Osteoblast (primary cell): ENCODE results near the gene NFYA. TPM values are rescaled to one million over a fixed set of nuclear protein-coding genes. Genes with fewer than 3 reads are reported as not detected.

Experiments
- DNase-seq: peaks from one replicate; pipeline ENCODE4 v3.0.0; 2011; ENCODE audit warnings: low spot score, mixed read lengths; ENCODE audit not compliant: insufficient read length; ENCODE audit errors: missing footprints
- H2AFZ ChIP-seq: 2 replicates; pipeline ENCODE4 v1.6.0; 2011; ENCODE audit warnings: mild to moderate bottlenecking, low read length
- H3K27ac ChIP-seq: 2 replicates; pipeline ENCODE4 v1.5.1; 2011; ENCODE audit warnings: mild to moderate bottlenecking, low read depth, low read length, moderate library complexity
- H3K27me3 ChIP-seq: 2 replicates; pipeline ENCODE4 v1.6.0; 2012; ENCODE audit warnings: mild to moderate bottlenecking, control low read depth, inconsistent platforms, low read length, moderate library complexity; ENCODE audit not compliant: insufficient read depth
- H3K36me3 ChIP-seq: 2 replicates; pipeline ENCODE4 v1.5.1; 2011; ENCODE audit warnings: mild to moderate bottlenecking, low read length, control low read depth, moderate library complexity; ENCODE audit not compliant: insufficient read depth
- H3K4me1 ChIP-seq: 2 replicates; pipeline ENCODE4 v1.5.1; 2011; ENCODE audit warnings: mild to moderate bottlenecking, low read length, control low read depth, moderate library complexity; ENCODE audit not compliant: insufficient read depth
- H3K4me2 ChIP-seq: 2 replicates; pipeline ENCODE4 v1.6.0; 2011; ENCODE audit warnings: mild to moderate bottlenecking, low read length; ENCODE audit not compliant: insufficient read depth
- H3K4me3 ChIP-seq: fragments of 200-600 bp; sonication (generic); 3 replicates; pipeline ENCODE4 v1.5.1; 2012; ENCODE audit warnings: mild to moderate bottlenecking, low read length, inconsistent platforms; ENCODE audit not compliant: insufficient read depth
- H3K79me2 ChIP-seq: 2 replicates; pipeline ENCODE4 v1.6.0; 2012; ENCODE audit warnings: mild to moderate bottlenecking, low read length, control low read depth, inconsistent platforms; ENCODE audit not compliant: insufficient read depth
- H3K9me3 ChIP-seq: 2 replicates; pipeline ENCODE4 v1.5.1; 2011; ENCODE audit warnings: low read depth, low read length, control low read depth
- H4K20me1 ChIP-seq: 2 replicates; pipeline ENCODE4 v1.6.0; 2012; ENCODE audit warnings: mild to moderate bottlenecking, low read length, control low read depth; ENCODE audit not compliant: insufficient read depth
- total RNA-seq: library from RNA; depleted of rRNA; stranded (reverse); fragments of >200 nt; gene quantifications from 2 replicates; pipeline ENCODE4 v1.2.3, GENCODE V29; 2012
- TF ChIP-seq, protein P1 (sequence below): IDR thresholded peaks from 2 replicates; pipeline ENCODE4 v1.5.1; 2011; ENCODE audit warnings: mild to moderate bottlenecking, low read depth, low read length, moderate library complexity; ENCODE audit errors: extremely low read depth

Gene NFYA
- total RNA-seq, 1 donor: 8.0 TPM

DNA sequence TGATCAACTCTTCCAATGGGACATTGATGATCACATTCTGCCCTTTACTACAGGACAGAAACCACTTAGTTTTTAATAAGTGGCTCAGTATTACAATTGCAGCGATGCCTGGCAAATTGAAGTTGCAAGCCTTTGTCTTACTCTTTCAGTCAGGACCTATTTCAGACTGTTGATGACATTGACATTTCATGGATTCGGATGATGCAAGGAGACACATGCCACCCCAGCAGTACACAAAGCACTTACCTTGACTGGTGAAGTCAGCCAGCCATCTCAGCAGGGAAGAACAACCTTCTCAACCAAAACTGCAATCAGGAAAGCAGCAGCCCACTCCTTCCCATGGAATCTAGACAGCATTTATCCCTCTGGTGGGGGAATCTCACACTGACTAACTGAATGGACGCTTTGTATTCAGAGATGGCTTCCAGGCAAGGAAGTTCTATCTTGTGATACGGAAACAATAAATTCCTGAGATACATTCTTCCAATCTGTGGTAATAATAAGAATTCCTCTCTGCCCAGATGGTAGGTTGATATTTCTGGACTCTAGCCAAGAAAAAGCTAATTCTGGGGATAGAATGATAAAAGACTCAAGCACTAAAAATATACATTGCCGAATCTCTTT is 24.8 kb downstream of the NFYA start:
- H3K27ac ChIP-seq: peak overlapping the region; percentile 57
- TF ChIP-seq, protein P1, sequence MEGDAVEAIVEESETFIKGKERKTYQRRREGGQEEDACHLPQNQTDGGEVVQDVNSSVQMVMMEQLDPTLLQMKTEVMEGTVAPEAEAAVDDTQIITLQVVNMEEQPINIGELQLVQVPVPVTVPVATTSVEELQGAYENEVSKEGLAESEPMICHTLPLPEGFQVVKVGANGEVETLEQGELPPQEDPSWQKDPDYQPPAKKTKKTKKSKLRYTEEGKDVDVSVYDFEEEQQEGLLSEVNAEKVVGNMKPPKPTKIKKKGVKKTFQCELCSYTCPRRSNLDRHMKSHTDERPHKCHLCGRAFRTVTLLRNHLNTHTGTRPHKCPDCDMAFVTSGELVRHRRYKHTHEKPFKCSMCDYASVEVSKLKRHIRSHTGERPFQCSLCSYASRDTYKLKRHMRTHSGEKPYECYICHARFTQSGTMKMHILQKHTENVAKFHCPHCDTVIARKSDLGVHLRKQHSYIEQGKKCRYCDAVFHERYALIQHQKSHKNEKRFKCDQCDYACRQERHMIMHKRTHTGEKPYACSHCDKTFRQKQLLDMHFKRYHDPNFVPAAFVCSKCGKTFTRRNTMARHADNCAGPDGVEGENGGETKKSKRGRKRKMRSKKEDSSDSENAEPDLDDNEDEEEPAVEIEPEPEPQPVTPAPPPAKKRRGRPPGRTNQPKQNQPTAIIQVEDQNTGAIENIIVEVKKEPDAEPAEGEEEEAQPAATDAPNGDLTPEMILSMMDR: no peak
- H2AFZ ChIP-seq: no peak overlapping the region
- H3K79me2 ChIP-seq: no peaks in the 10 kb centered on the region
- peak overlapping the region; percentile 16 for H3K4me2 ChIP-seq
- DNase-seq: no peak
- H3K9me3 ChIP-seq: no peaks in the 10 kb centered on the region
- peaks cover 57% of the 10 kb centered on the region for H3K36me3 ChIP-seq
- H3K27me3 ChIP-seq: no peaks in the 10 kb centered on the region
- peaks cover 17% of the 10 kb centered on the region for H3K4me1 ChIP-seq
- H4K20me1 ChIP-seq: no peaks in the 10 kb centered on the region
- H3K4me3 ChIP-seq: no peak overlapping the region

DNA sequence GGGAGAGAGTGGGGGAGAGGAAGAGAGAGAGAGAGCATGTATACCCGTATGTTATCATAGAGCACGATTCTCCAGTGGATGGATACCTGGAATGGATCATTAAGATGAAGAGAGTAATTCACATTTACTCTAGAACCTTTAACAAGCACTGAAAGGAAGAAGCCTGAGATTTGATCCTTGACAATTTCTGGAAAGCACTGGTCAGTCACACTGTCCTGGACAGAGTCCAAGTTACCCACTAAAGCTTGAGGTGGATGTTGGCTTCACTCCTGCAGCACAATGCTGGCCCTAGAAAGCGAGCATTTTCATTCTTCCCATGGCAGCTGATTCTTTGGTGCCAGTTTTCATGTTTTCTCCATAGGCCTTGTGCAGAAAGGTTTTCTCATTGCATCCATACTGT is 25.6 kb downstream of the NFYA start:
- no peaks in the 10 kb centered on the region for H3K9me3 ChIP-seq
- H3K27ac ChIP-seq: peak overlapping the region; percentile 57
- DNase-seq: no peak
- H3K4me2 ChIP-seq: peak overlapping the region; percentile 16
- no peaks in the 10 kb centered on the region for H3K27me3 ChIP-seq
- H3K4me3 ChIP-seq: no peak overlapping the region
- no peaks in the 10 kb centered on the region for H4K20me1 ChIP-seq
- H2AFZ ChIP-seq: no peak overlapping the region
- peaks cover 50% of the 10 kb centered on the region for H3K36me3 ChIP-seq
- peaks cover 17% of the 10 kb centered on the region for H3K4me1 ChIP-seq
- TF ChIP-seq, protein P1: no peak
- H3K79me2 ChIP-seq: no peaks in the 10 kb centered on the region

DNA sequence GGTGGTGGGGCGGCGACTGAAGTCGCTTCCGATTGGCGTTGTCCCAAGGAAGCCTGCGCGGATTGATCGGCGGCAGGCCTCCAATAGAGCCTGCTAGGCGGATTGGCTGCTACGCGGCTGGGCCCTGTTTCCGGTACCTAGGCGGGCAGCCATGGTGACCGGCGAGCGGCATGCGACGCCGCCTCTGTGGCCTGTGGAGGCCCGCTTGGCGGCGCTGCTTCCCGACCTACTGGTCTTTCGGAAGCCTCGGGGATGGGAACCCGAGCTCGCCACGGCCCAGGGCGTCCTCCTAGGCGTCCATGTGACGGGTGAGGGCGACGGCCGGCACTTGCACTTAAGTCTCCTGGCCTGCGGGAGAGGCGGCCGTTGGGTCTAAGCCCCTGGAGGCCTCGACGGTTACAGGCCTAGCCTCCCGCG is 28.1 kb downstream of the NFYA start:
- DNase-seq: no peak
- Histone ChIP-seq H3K27me3 (no peaks in the 10 kb centered on the region), H2AFZ (no peak overlapping the region), H3K4me1 (peaks cover 17% of the 10 kb centered on the region), H4K20me1 (no peaks in the 10 kb centered on the region), H3K4me3 (no peak overlapping the region), H3K36me3 (peaks cover 27% of the 10 kb centered on the region), H3K4me2 (no peak overlapping the region), H3K9me3 (no peaks in the 10 kb centered on the region), H3K79me2 (no peaks in the 10 kb centered on the region), H3K27ac (no peak overlapping the region)
- TF ChIP-seq, protein P1: no peak

DNA sequence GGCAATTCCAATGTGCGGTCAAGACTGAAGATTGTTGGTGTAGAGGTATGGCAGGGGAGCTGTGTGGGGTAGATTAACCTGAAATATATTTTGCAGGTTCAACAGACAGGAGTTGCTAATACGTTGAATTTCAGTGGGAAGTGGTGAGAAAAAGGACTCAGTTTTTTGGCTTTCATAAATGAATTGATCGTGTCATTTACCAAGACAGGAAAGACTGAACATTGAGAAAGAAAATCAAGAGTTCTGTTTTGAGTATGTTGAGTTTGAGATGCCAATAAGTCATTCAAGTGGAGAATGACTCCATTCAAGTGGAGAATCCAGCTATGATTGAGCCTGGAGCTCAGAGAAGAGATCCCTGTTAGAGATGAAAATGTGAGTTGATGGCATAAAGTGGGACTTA is 31.1 kb downstream of the NFYA start:
- Histone ChIP-seq H3K36me3 (peaks cover 2% of the 10 kb centered on the region), H3K9me3 (no peaks in the 10 kb centered on the region), H3K27ac (no peak overlapping the region), H2AFZ (no peak overlapping the region), H3K79me2 (no peaks in the 10 kb centered on the region), H3K4me2 (no peak overlapping the region), H3K4me1 (no peaks in the 10 kb centered on the region), H3K4me3 (no peak overlapping the region), H3K27me3 (no peaks in the 10 kb centered on the region), H4K20me1 (no peaks in the 10 kb centered on the region)
- TF ChIP-seq, protein P1: no peak
- DNase-seq: no peak
